Naive thymus-derived CD8-positive, alpha-beta T cell (primary cell): ENCODE results near the gene ZCCHC4. TPM values are rescaled to one million over a fixed set of nuclear protein-coding genes. Genes with fewer than 3 reads are reported as not detected.
A peak's percentile ranks its signal among the peaks of the same experiment; 100 is the strongest.
"Not testable (repeated sequence)": the region's sequence is repeated elsewhere in the genome, so short reads cannot be mapped to it uniquely, and the experiment has no call there.

Experiments
- ATAC-seq, 2 donors: fragments of 150-1000 bp; cut with Tn5 transposase in 1 of 2; sonication (Bioruptor Pico), chemical (Tn5 transposase) in 1 of 2; 1 replicate in 1 of 2; 2 replicates in 1 of 2; pipeline ENCODE4 v1.10.0; 2021; ENCODE audit warnings: mild to moderate bottlenecking in 2 of 2, moderate library complexity in 2 of 2
- POLR2A ChIA-PET: fragments of 350-600 bp; sonication (Branson Sonifier 250); formaldehyde crosslinking; loops from one replicate; lab custom pipeline; 2021; ENCODE audit warnings: antibody characterized with exemption; lab: Charles Lee
- DNase-seq, 10 donors: peaks; one replicate each; pipeline versions ENCODE4 v3.0.0 to v3.0.0-alpha.2; 2020 to 2022
- H3K27ac Mint-ChIP-seq, 10 donors: one replicate each; pipeline ENCODE4 v1.8.0; 2020 to 2022; ENCODE audit warnings: mild to moderate bottlenecking in 10 of 10, mixed read lengths in 10 of 10, moderate library complexity in 4 of 10, inconsistent platforms in 1 of 10
- H3K27me3 Mint-ChIP-seq, 5 donors: one replicate each; pipeline ENCODE4 v1.8.0; 2021 to 2022; ENCODE audit warnings: mixed read lengths in 5 of 5
- H3K36me3 Mint-ChIP-seq, 3 donors: one replicate each; pipeline ENCODE4 v1.8.0; 2020 to 2022; ENCODE audit warnings: mixed read lengths in 3 of 3, mild to moderate bottlenecking in 2 of 3, inconsistent platforms in 1 of 3
- H3K4me1 Mint-ChIP-seq, 4 donors: one replicate each; pipeline ENCODE4 v1.8.0; 2021 to 2022; ENCODE audit warnings: mixed read lengths in 4 of 4
- H3K4me3 Mint-ChIP-seq, 10 donors: one replicate each; pipeline ENCODE4 v1.8.0; 2020 to 2022; ENCODE audit warnings: mild to moderate bottlenecking in 10 of 10, mixed read lengths in 10 of 10, moderate library complexity in 6 of 10, inconsistent platforms in 1 of 10
- H3K9me3 Mint-ChIP-seq, 9 donors: one replicate each; pipeline ENCODE4 v1.8.0; 2020 to 2022; ENCODE audit warnings: mixed read lengths in 9 of 9, mild to moderate bottlenecking in 3 of 9, inconsistent platforms in 1 of 9, moderate library complexity in 1 of 9
- polyA plus RNA-seq, 3 donors: library from polyadenylated mRNA; unstranded; fragments of 300-500 nt; fragmentation: Illumina TruSeq; gene quantifications; one replicate each; pipeline ENCODE4 v1.2.3, GENCODE V29; 2021
- total RNA-seq, 8 experiments: library from RNA in 2 of 8; stranded (reverse) in 2 of 8; gene quantifications; one replicate each; pipeline ENCODE4 v1.2.3 and lab custom pipeline; 2021 to 2026

The ZCCHC4 gene
- total and polyA plus RNA-seq, 5 experiments from 2014 or later = 5.9 to 14.6 (median 10.4) TPM

DNA sequence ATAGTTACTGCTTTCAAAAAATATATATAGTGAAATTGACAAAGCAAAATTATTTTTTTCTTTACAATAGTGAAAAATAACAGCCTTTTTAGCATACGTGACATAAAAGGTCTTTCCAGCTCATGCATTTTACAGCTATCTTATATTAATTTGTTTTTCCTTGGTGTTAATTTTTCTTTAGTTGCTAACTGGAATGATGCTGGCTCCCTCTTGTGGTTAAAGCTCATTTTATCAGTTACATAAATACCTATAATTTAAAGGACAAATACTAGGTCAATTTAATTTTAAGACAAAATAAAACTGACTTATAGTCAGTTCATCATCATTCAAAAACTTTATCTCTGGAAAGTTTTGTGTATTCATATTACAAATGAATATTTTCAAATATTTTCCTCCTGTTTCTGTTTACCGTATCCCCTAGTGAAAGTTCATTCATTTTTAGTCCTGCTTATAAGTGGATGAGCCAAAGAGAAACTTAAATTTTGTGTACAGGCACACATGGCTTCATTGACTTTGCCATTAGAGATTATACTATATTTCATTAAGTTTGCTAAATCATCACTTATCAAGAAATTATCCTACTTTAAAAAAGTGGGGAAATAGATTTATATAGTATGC lies 54.5 kb downstream of the ZCCHC4 start:
- DNase-seq = peak in 3 of 10 donors; percentile 29 to 39 (median 32)
- Mint-ChIP-seq H3K36me3 (peaks cover 0 to 48% (median 2%) of the 10 kb centered on the region in 3 donors), H3K27me3 (no peaks in the 10 kb centered on the region), H3K4me3 (no peak overlapping the region), H3K9me3 (no peaks in the 10 kb centered on the region), H3K27ac (no peak overlapping the region), H3K4me1 (no peaks in the 10 kb centered on the region)
- POLR2A ChIA-PET = interaction anchor here (0.5 to 1.2 kb wide), 3 partner anchors 9 to 185 kb away, joined by 3 to 5 read pairs (median 3); no protein-coding TSS in a partner anchor
- no peak for ATAC-seq

DNA sequence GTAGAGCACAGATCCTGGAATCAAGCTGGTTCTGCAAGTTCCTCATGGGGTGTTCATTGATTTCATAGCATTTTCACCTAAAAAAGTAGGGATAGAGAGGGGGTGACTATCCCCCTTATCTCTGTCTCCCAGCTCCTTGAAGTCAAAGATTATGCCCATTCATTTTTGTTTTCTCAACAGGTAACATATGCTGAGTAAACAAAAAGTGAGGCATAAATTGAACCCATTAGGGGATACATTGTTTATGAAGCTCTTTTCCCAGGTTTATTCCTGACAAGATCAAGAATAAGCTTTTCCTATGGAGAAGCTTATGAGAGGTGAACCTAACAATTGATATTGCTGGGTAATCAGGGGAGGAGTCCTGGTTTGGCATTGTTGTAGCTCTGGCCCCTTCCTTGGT lies 55.3 kb downstream of the ZCCHC4 start:
- DNase-seq = no peak
- no peaks in the 10 kb centered on the region for H3K27me3 Mint-ChIP-seq
- no peaks in the 10 kb centered on the region for H3K4me1 Mint-ChIP-seq
- H3K9me3 Mint-ChIP-seq = no peaks in the 10 kb centered on the region
- H3K27ac Mint-ChIP-seq = no peak overlapping the region
- POLR2A ChIA-PET = interaction anchor here (1.2 kb wide), 1 partner anchor 9 kb away, joined by 3 read pairs; no protein-coding TSS in a partner anchor
- H3K36me3 Mint-ChIP-seq = peaks cover 0 to 46% (median 2%) of the 10 kb centered on the region in 3 donors
- ATAC-seq = no peak
- H3K4me3 Mint-ChIP-seq = no peak overlapping the region

DNA sequence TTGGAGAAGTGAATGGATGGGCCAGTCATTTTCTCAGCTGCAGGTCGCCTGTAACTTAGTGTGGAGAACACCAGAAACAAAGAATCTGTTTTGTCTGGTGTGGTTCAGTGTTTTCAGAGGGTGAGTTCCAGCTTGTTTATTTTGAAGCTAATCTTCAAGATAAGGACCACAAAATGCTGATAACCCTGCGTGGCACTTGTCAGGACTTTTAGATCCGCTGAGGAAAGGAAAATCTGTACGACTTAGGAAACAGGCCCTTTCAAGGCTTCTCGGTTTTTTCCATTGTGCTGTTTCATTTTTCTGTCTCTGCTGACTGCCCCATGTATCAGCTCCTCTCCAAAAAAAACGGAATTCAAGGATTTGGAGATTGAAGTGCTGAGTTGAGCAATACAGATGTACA lies 55.7 kb downstream of the ZCCHC4 start:
- H3K27ac Mint-ChIP-seq = no peak overlapping the region
- H3K4me1 Mint-ChIP-seq = no peaks in the 10 kb centered on the region
- H3K27me3 Mint-ChIP-seq = no peaks in the 10 kb centered on the region
- ATAC-seq (no peak), DNase-seq (no peak)
- H3K4me3 Mint-ChIP-seq = no peak overlapping the region
- peaks cover 0 to 43% (median 2%) of the 10 kb centered on the region in 3 donors for H3K36me3 Mint-ChIP-seq
- H3K9me3 Mint-ChIP-seq = no peaks in the 10 kb centered on the region
- POLR2A ChIA-PET = interaction anchor here (1.2 kb wide), 1 partner anchor 8 kb away, joined by 3 read pairs; no protein-coding TSS in a partner anchor

DNA sequence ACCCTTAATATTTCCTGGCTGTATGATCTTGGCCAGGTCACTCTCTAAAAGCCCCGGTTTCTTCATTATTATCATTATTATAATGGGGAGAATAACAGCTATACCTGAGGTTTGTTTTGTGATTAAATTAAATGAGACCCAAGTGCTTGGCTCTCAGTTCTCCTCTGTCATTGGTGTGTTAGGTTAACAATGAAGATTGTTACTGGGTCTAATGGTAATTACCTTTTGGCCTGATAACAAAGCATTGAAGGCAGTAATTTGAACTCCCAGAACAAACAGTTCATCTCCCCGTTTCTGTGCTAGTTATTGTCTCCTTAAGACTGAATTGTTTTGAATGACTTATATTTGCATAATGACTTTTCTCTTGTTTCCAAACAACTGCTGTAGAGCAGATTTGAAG lies 57.7 kb downstream of the ZCCHC4 start:
- Mint-ChIP-seq H3K9me3 (no peaks in the 10 kb centered on the region), H3K36me3 (peaks cover 0 to 26% (median 0%) of the 10 kb centered on the region in 3 donors), H3K27ac (no peak overlapping the region), H3K4me1 (peaks cover 0 to 3% (median under 1%) of the 10 kb centered on the region in 4 donors), H3K4me3 (no peak overlapping the region), H3K27me3 (no peaks in the 10 kb centered on the region)
- DNase-seq (no peak), ATAC-seq (no peak)
- POLR2A ChIA-PET = no interaction called here

DNA sequence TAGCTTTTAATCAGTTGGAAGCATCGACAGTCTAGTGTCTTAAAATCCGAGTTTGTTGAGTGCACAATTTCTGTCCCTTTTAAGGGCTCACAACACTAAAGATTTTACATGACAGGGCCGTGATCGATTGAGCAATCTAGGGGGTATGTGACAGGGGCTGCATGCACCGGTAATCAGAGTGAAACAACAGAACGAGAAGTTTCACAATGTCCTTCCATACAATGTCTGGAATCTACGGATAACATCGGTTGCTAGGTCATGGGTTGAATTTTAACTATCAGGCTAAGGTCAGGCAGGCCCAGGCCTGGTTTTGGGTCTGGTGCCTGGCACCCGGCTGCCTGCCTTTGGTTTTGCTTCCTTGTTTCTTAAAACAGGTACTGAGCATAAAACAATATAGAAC lies 60.0 kb downstream of the ZCCHC4 start:
- H3K4me3 Mint-ChIP-seq, H3K27me3 Mint-ChIP-seq, ATAC-seq, POLR2A ChIA-PET, H3K9me3 Mint-ChIP-seq, DNase-seq: not testable (repeated sequence)
- H3K36me3 Mint-ChIP-seq = peaks cover 0 to 23% (median 0%) of the 10 kb centered on the region in 3 donors
- H3K27ac Mint-ChIP-seq = peak overlapping the region in 1 of 10 donors; percentile 18
- H3K4me1 Mint-ChIP-seq = peaks cover 0 to 15% (median 5%) of the 10 kb centered on the region in 4 donors

DNA sequence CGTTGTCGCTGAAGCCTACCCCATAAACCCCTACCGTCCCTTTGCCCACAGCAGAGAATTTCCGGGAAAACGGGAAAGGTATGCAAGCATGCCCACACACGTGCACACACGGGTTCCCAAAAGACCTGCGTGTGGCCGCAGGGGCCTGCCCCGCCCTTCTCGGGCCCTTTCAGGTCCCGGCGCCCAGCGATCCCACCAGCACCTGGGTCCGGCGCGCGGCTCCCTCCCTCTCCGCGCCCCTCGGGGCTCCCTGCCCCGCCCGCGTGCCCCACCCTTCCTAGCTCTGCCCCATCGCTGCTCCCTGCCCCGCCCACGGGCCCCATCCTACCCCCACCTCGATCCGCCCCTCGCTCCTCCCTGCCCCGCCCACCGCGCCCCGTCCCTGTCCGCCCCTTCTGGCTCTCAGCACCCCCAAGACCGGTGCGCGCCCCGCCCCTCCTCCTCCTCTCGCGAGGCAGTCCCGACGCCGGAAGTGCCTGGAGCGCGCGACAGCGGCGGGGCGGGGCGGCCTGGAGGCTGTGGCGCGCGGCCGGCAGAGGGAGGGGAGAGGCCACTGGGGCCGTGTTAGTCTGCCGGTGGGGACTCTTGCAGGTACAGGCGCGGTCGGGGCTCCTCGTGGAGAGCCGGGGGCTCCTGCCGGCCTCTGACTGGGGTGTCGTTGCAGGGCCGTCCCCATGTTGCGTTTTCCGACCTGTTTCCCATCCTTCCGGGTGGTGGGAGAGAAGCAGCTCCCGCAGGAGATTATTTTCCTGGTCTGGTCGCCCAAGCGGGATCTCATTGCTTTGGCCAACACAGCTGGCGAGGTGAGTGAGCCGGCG lies 64.4 kb downstream of the ZCCHC4 start, which contains the start of gene ANAPC4:
Gene ANAPC4, plus strand, starts transcription at position 510 of the 818 bp plus-strand sequence. Its CDS starts 165 bp downstream, at position 675.
- peaks cover 0 to 17% (median 7%) of the 10 kb centered on the region in 4 donors for H3K4me1 Mint-ChIP-seq
- peak within 1 kb of the TSS in 1 of 10 donors; percentile 77 for H3K4me3 Mint-ChIP-seq
- DNase-seq (peak; percentile 86 to 99 (median 95)), ATAC-seq (peak; percentile 90 to 93)
- H3K27me3 Mint-ChIP-seq = no peaks in the 10 kb centered on the region
- peaks cover 0 to 14% (median 0%) of the 10 kb centered on the region in 3 donors for H3K36me3 Mint-ChIP-seq
- no peaks in the 10 kb centered on the region for H3K9me3 Mint-ChIP-seq
- POLR2A ChIA-PET = interaction anchor here (0.6 to 1.9 kb wide), 7 partner anchors 9 to 217 kb away, joined by 3 to 11 read pairs (median 3); partner anchors contain the start of gene ZCCHC4
- H3K27ac Mint-ChIP-seq = peak within 1 kb of the TSS in 9 of 10 donors; percentile 53 to 92 (median 83)

DNA sequence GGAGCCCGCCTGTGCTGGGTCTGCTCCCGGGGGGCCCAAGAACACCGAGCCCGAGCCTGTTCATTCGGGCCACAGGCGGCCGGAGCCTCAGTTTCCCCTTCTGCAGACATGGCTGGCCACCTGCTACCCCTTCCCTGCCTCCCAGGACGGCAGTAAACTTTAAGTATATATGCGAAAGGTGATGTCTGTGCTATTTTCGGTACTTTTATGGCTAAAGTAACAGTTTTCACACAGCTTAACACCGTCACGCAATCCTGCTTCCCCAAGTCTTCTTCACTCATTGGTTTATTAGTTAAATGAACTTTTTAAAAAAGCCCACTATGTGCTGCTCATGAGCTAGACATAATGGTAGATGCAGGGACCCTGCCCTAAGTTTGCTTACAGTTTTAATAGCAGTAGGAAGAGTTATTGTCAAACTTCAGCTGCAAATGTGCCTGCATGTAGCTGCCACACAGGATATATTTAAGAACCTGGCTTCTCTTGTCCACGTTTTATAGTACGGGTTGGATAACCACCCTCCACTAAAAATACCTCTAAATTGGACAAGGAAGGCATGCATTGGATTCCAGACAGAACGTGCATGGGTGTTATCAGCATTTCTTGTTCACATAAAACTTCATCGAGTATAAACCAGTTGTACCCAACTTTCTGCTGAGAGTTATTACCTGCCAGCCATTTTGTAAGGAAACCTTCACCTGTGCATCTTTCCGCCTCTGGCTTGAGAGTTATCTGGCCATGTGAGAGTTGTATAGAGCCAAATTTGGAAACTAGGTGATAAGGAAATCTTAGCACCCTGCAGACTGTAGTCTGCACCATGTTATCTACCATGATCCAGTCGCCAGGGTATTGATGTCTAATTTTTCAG lies 65.2 kb downstream of the ZCCHC4 start:
- peaks cover 0 to 23% (median 4%) of the 10 kb centered on the region in 3 donors for H3K36me3 Mint-ChIP-seq
- no peaks in the 10 kb centered on the region for H3K9me3 Mint-ChIP-seq
- ATAC-seq = no peak
- H3K4me3 Mint-ChIP-seq = no peak overlapping the region
- H3K4me1 Mint-ChIP-seq = peaks cover 0 to 17% (median 7%) of the 10 kb centered on the region in 4 donors
- H3K27me3 Mint-ChIP-seq = no peaks in the 10 kb centered on the region
- H3K27ac Mint-ChIP-seq = peak overlapping the region in 8 of 10 donors; percentile 71 to 92 (median 86)
- POLR2A ChIA-PET = interaction anchor here (0.6 to 1.9 kb wide), 5 partner anchors 9 to 218 kb away, joined by 3 to 11 read pairs (median 4); partner anchors contain the start of gene ZCCHC4
- peak in 3 of 10 donors; percentile 9 to 21 (median 12) for DNase-seq

DNA sequence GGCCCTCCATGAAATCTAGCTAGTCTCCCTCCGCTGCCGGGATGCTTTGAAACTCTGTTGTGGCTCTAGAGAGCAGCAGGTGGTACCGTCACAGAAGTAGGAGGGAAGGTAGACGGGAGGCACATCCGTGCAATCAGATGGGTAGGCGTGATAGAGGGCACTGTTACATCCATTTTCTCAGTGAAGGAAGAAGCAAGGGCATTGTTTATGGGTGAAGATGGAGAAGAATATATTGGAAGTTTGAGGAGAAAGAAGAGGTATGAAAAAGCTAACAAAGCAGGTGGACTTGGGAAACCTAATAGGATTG lies 65.8 kb downstream of the ZCCHC4 start:
- Mint-ChIP-seq H3K4me3 (no peak overlapping the region), H3K27ac (no peak overlapping the region), H3K4me1 (peaks cover 0 to 17% (median 9%) of the 10 kb centered on the region in 4 donors), H3K9me3 (no peaks in the 10 kb centered on the region), H3K36me3 (peaks cover 0 to 27% (median 7%) of the 10 kb centered on the region in 3 donors), H3K27me3 (no peaks in the 10 kb centered on the region)
- DNase-seq (no peak), ATAC-seq (no peak)
- POLR2A ChIA-PET = interaction anchor here (1.9 kb wide), 1 partner anchor 66 kb away, joined by 11 read pairs; the partner anchor contains the start of gene ZCCHC4

DNA sequence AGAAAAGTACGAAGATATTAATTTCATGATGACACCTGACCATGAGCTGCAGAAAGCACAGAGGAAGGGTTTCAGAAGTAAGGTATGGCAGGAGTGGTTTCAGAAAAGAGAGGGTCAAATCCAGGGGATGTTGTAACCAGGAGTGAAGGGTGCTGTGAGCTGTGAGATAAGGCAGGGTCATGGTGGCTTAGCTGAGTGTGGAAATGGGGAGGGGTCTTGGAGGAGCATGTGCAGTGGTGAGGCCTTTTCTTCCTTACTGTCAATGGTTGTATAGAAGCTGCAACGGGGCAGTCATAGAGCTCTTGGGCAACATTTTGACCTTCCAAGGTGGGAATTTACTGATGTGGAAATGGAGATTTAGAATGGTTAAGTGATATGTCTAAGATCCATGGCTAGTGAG lies 67.0 kb downstream of the ZCCHC4 start:
- no peak for ATAC-seq
- peaks cover 5 to 39% (median 13%) of the 10 kb centered on the region in 3 donors for H3K36me3 Mint-ChIP-seq
- no peaks in the 10 kb centered on the region for H3K27me3 Mint-ChIP-seq
- no peak overlapping the region for H3K4me3 Mint-ChIP-seq
- no peaks in the 10 kb centered on the region for H3K9me3 Mint-ChIP-seq
- peaks cover 0 to 17% (median 10%) of the 10 kb centered on the region in 4 donors for H3K4me1 Mint-ChIP-seq
- POLR2A ChIA-PET = no interaction called here
- DNase-seq = no peak
- no peak overlapping the region for H3K27ac Mint-ChIP-seq

DNA sequence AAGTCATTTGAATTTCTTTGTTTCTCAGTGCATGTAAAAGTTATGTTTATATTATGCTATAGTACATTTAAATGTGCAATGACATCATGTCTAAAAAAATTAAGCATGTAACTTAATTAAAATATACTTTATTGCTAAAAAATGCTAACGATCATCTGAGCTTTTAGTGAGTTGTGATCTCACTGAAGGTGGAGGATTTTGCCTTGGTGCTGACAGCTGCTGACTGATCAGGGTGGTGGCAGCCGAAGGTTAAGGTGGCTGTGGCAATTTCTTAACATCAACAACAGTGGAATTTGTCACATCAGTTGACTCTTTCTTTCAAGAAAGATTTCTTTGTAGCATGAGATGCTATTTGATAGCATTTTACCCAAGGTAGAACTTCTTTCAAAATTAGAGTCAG lies 71.1 kb downstream of the ZCCHC4 start:
- Mint-ChIP-seq H3K27ac (no peak overlapping the region), H3K9me3 (no peaks in the 10 kb centered on the region), H3K4me3 (no peak overlapping the region), H3K4me1 (peaks cover 0 to 6% (median 3%) of the 10 kb centered on the region in 4 donors), H3K27me3 (no peaks in the 10 kb centered on the region), H3K36me3 (peaks cover 5 to 73% (median 24%) of the 10 kb centered on the region in 3 donors)
- DNase-seq = no peak
- ATAC-seq = no peak
- POLR2A ChIA-PET = no interaction called here

DNA sequence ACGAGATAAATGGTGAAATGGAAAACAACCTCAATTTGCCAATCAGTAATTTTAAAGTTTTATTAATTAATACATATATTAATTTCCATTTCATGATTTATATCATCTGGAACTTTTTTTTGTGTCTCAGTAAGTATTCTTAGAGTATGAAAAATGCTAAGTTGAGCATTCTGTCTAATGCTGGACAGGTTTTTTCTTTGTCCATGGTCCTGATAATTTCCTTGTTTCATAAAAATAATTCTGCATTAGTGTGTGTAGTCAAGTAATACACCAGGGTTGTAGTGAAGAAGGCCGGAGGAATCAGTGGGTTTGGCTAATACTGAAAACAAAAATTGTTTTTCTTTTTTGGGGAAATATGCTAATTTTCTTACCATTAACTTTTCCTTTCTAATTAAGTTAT lies 74.4 kb downstream of the ZCCHC4 start:
- ATAC-seq (no peak), DNase-seq (no peak)
- Mint-ChIP-seq H3K27me3 (no peaks in the 10 kb centered on the region), H3K9me3 (no peaks in the 10 kb centered on the region), H3K4me1 (peaks cover 0 to 6% (median 1%) of the 10 kb centered on the region in 4 donors), H3K27ac (peak overlapping the region in 1 of 10 donors; percentile 60), H3K4me3 (no peak overlapping the region), H3K36me3 (peaks cover 14 to 89% (median 39%) of the 10 kb centered on the region in 3 donors)
- POLR2A ChIA-PET = interaction anchor here (1.7 kb wide), 1 partner anchor 9 kb away, joined by 5 read pairs; no protein-coding TSS in a partner anchor

DNA sequence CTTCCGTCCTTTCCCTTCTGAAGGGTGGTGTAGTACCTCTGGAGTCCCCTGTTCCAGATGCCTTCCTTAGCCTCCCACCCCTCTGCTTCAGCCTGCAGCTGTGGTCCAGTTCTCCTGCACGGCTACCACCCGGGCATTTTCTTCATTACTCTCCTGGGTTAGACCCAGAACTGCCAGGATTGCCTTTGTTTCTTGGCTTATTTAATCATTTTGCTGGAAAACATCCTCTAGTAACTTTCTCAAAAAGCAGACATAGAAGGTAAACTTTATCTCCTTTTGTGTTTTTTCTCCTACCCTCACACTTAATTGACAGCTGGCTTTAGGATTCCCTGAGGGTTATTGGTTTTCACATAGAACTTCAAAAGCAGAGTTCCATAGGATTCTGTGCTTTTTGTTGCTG lies 84.7 kb downstream of the ZCCHC4 start:
- ATAC-seq = no peak
- peak overlapping the region in 1 of 10 donors; percentile 12 for H3K27ac Mint-ChIP-seq
- peaks cover 0 to 8% (median 2%) of the 10 kb centered on the region in 9 donors for H3K9me3 Mint-ChIP-seq
- no peak for DNase-seq
- H3K27me3 Mint-ChIP-seq = no peaks in the 10 kb centered on the region
- H3K36me3 Mint-ChIP-seq = peaks cover 30 to 93% (median 55%) of the 10 kb centered on the region in 3 donors
- H3K4me1 Mint-ChIP-seq = peaks cover 0 to 14% (median 3%) of the 10 kb centered on the region in 4 donors
- POLR2A ChIA-PET = interaction anchor here (0.7 kb wide), 1 partner anchor 20 kb away, joined by 3 read pairs; no protein-coding TSS in a partner anchor
- H3K4me3 Mint-ChIP-seq = peak overlapping the region in 1 of 10 donors; percentile 33
